HUES6 (cell line): Measurements from ENCODE around the gene FBXW2.

Source experiments
- H3K27ac ChIP-seq: 2 replicates; pipeline ENCODE4 v1.7.0; 2013; ENCODE audit warnings: low read depth, mild to moderate bottlenecking, low read length, inconsistent platforms
- H3K27me3 ChIP-seq: 2 replicates; pipeline ENCODE4 v1.6.1; 2013; ENCODE audit warnings: low read length; ENCODE audit not compliant: control insufficient read depth, insufficient read depth
- H3K36me3 ChIP-seq: 2 replicates; pipeline ENCODE4 v1.6.1; 2013; ENCODE audit warnings: low read length; ENCODE audit not compliant: control insufficient read depth, insufficient read depth
- H3K4me1 ChIP-seq: 2 replicates; pipeline ENCODE4 v1.6.1; 2013; ENCODE audit warnings: low read length; ENCODE audit not compliant: control insufficient read depth, insufficient read depth
- H3K4me3 ChIP-seq: 2 replicates; pipeline ENCODE4 v1.5.1; 2013; ENCODE audit warnings: low read depth, low read length
- H3K9ac ChIP-seq: one replicate; pipeline ENCODE4 v1.6.1; 2013; ENCODE audit warnings: mild to moderate bottlenecking, low read length
- H3K9me3 ChIP-seq: 2 replicates; pipeline ENCODE4 v1.6.1; 2013; ENCODE audit warnings: low read depth, low read length; ENCODE audit not compliant: control insufficient read depth, insufficient read depth

FBXW2 gene

DNA sequence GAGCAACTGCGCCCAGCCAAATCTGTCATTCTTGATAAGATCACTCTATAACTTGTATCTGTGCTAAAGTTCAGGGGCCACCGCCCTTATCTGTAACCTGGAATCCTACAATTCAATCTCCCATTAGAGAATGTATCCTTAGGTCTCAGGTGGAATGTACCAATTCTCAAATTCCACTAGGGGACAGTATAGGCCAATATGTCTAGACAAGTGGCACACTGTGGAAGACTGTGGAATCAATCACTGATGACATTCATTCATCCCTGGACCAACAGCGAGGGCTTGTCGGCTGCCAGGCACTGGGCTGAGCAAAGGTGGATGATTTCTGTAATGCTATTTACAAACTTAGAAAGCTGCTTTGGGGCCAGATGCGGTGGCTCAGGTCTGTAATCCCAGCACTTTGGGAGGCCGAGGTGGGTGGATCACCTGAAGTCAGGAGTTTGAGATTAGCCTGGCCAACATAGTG, 50.2 kb downstream of the FBXW2 start:
- Histone ChIP-seq H3K4me3 (no peak overlapping the region), H3K9me3 (peaks cover 3% of the 10 kb centered on the region; the same call in 1 of the 2 replicates), H3K27ac (no peak overlapping the region), H3K4me1 (no peaks in the 10 kb centered on the region), H3K36me3 (no peaks in the 10 kb centered on the region), H3K9ac (no peak overlapping the region), H3K27me3 (no peaks in the 10 kb centered on the region)

- H3K27ac ChIP-seq, result no peak overlapping the region
- no peak overlapping the region for H3K9ac ChIP-seq
- H3K9me3 ChIP-seq, result peaks cover 3% of the 10 kb centered on the region; the same call in 1 of the 2 replicates
- H3K4me1 ChIP-seq, result no peaks in the 10 kb centered on the region
- H3K27me3 ChIP-seq, result no peaks in the 10 kb centered on the region
- H3K4me3 ChIP-seq, result no peak overlapping the region
- no peaks in the 10 kb centered on the region for H3K36me3 ChIP-seq
Measured at GRCh38 chr9:120741701-120742100, 51.5 kb downstream of the FBXW2 start.

- H3K4me1 ChIP-seq, result no peaks in the 10 kb centered on the region
- H3K36me3 ChIP-seq, result no peaks in the 10 kb centered on the region
- H3K9ac ChIP-seq, result no peak overlapping the region
- H3K9me3 ChIP-seq, result peaks cover 3% of the 10 kb centered on the region; the same call in 1 of the 2 replicates
- no peak overlapping the region for H3K4me3 ChIP-seq
- no peak overlapping the region for H3K27ac ChIP-seq
- H3K27me3 ChIP-seq, result no peaks in the 10 kb centered on the region
Measured at GRCh38 chr9:120741191-120741590, 52.0 kb downstream of the FBXW2 start.

- no peak overlapping the region for H3K9ac ChIP-seq
- H3K27me3 ChIP-seq, result no peaks in the 10 kb centered on the region
- H3K4me3 ChIP-seq, result no peak overlapping the region
- H3K27ac ChIP-seq, result no peak overlapping the region
- H3K4me1 ChIP-seq, result no peaks in the 10 kb centered on the region
- no peaks in the 10 kb centered on the region for H3K9me3 ChIP-seq
- no peaks in the 10 kb centered on the region for H3K36me3 ChIP-seq
Measured at GRCh38 chr9:120740132-120740531, 53.1 kb downstream of the FBXW2 start.

DNA sequence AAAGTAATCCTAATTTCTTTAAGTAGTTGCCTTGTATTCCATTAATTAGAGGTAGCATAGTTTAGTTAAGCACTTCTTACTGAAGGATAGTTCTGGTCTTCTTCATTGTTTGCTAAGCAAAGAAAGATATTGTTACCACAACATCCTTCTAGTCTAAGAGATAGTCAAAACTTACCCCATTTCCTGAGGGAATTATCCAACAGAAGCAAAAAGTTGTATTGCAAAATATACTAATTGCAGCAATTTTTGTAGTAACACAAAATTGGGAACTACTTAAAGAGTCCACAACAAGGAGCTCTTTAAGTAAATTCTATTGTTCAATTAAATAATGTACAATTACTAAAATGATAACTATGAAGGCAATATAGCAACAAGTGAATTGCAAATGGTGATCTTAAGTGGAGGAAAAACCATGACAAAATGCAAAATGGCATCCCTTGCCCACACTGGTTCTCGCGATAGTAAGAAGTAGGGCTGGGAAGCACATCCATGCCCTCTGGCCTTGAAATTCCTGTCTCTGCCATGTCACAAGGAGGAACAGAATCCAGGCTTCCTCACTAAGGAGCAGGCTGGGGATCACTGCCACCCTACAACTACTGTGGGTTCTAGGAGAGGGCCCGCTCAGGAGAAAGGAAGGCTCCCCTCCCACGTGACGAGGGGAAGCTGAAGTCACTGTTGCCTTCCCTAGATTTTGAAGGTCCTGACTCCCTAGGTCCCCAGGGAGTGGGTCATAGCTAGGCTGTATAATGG, 55.6 kb downstream of the FBXW2 start:
- H3K36me3 ChIP-seq, result no peaks in the 10 kb centered on the region

GRCh38 chr9:120736881-120737280, 56.3 kb downstream of the FBXW2 start:
- Histone ChIP-seq H3K9me3 (no peaks in the 10 kb centered on the region), H3K36me3 (no peaks in the 10 kb centered on the region), H3K4me3 (no peak overlapping the region), H3K27ac (no peak overlapping the region), H3K9ac (no peak overlapping the region), H3K27me3 (no peaks in the 10 kb centered on the region), H3K4me1 (no peaks in the 10 kb centered on the region)

More for the DNA sequence above, 55.6 kb downstream of the FBXW2 start:
- Histone ChIP-seq H3K4me1 (no peaks in the 10 kb centered on the region), H3K9me3 (no peaks in the 10 kb centered on the region), H3K27ac (no peak overlapping the region), H3K27me3 (no peaks in the 10 kb centered on the region), H3K4me3 (no peak overlapping the region), H3K9ac (no peak overlapping the region)

- no peaks in the 10 kb centered on the region for H3K9me3 ChIP-seq
- peaks cover 2% of the 10 kb centered on the region; the same call in 1 of the 2 replicates for H3K4me1 ChIP-seq
- no peak overlapping the region for H3K4me3 ChIP-seq
- no peak overlapping the region for H3K27ac ChIP-seq
- H3K9ac ChIP-seq, result no peak overlapping the region
- no peaks in the 10 kb centered on the region for H3K36me3 ChIP-seq
- H3K27me3 ChIP-seq, result no peaks in the 10 kb centered on the region
Measured at GRCh38 chr9:120735415-120736126, 57.6 kb downstream of the FBXW2 start.

DNA sequence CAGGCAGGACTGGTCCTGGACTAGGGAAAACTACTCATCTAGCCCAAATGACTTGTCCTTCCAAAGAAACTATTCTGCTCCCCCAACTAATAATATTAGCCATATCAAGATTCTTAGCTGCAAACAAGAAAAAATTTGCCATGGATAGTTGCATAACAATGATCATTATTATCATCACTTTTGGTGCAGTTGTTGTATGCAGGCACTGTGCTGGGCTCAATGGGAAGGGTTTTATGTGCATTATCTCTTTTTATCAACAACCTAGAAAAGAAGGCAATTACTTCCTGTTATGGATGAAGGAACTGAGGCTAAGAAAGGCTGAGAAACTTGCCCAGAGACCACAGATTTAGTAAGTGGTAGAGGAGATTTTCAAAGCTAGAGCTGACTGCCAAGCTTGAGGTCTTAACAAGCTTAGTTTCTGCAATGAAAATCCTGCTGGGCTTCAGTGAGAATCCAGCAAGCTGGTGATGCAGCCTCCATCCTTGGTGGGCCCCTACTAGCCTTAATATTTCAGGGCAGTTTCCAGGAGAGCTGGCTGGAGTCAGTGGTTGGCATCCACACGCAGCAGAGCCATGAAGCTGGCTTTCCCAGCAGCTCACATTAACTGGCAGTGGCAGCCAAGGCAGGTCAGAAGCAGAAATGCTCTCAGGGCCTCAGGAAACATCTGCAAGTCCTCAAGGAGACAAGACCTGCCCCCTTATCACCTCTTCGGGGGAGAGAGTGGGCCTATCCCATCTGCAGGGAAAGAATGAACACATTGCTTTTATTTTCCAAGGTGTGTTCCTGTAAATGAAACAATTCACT, 58.4 kb downstream of the FBXW2 start:
- no peaks in the 10 kb centered on the region for H3K36me3 ChIP-seq
- no peaks in the 10 kb centered on the region for H3K27me3 ChIP-seq
- H3K9me3 ChIP-seq, result no peaks in the 10 kb centered on the region
- H3K4me1 ChIP-seq, result peaks cover 3% of the 10 kb centered on the region; the same call in 1 of the 2 replicates
- no peak overlapping the region for H3K4me3 ChIP-seq
- H3K27ac ChIP-seq, result no peak overlapping the region
- no peak overlapping the region for H3K9ac ChIP-seq

GRCh38 chr9:120733190-120733589, 60.0 kb downstream of the FBXW2 start:
- Histone ChIP-seq H3K36me3 (no peaks in the 10 kb centered on the region), H3K4me3 (no peak overlapping the region), H3K4me1 (peaks cover 3% of the 10 kb centered on the region; the same call in 1 of the 2 replicates), H3K27ac (no peak overlapping the region), H3K9ac (no peak overlapping the region), H3K27me3 (no peaks in the 10 kb centered on the region), H3K9me3 (no peaks in the 10 kb centered on the region)

- Histone ChIP-seq H3K27me3 (no peaks in the 10 kb centered on the region), H3K9ac (no peak overlapping the region), H3K9me3 (no peaks in the 10 kb centered on the region), H3K36me3 (no peaks in the 10 kb centered on the region), H3K4me1 (peaks cover 3% of the 10 kb centered on the region; the same call in 1 of the 2 replicates), H3K4me3 (no peak overlapping the region), H3K27ac (no peak overlapping the region)
Measured at GRCh38 chr9:120730654-120731514, 62.3 kb downstream of the FBXW2 start.
